ENCODE data around the gene SLC25A27.
"Not testable (repeated sequence)": the region's sequence is repeated elsewhere in the genome, so short reads cannot be mapped to it uniquely, and the experiment has no call there.

SLC25A27 gene

GRCh38 chr6:46652603-46653438 is at the start of gene SLC25A27, which contains the start of gene CYP39A1:
SLC25A27 (plus strand) TSS chr6:46652975; CDS start chr6:46653193, 218 bp downstream.
CYP39A1 (minus strand) TSS chr6:46652818; CDS start chr6:46652582, 236 bp downstream.
- peak; percentile 74 for DNase-seq

- no peak for DNase-seq
These were observed 47.5 kb upstream of the SLC25A27 start for GRCh38 chr6:46605091-46605797.

GRCh38 chr6:46606338-46606737 is 46.4 kb upstream of the SLC25A27 start:
- no peak for DNase-seq

DNA sequence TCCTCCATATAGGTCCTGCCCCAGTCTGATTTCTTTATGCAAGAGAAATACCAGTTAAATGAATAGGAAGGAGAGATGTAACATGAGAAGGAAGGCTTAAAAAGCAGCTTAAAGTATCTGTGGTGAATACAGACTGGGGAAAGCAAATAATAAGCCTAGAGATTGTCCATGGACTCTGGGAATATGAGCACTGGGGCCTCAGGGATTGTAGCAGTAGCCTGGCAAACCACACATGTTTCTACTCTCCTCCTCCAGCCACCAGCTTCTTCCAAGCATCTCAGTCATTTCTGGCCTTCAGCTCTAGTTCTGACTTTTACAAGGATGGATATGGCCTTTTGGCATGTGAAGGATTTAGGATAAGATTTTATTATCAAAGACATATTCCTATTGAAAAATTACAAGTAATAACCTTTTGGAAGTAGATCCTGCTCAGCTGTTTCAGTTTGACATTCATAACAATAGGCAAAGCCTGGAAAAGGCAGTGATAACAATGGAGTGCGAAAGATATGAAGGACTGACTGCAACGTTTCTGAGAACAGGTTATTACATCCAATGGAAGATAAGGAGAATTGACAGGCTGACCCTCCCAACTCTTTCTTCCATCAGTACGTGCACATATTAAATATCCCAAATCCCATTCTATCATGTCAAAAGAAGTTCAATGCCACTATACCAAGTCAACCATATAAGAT is 41.8 kb upstream of the SLC25A27 start:
- DNase-seq: no peak

- DNase-seq: no peak
These were observed 40.1 kb upstream of the SLC25A27 start for GRCh38 chr6:46612645-46613044.

DNA sequence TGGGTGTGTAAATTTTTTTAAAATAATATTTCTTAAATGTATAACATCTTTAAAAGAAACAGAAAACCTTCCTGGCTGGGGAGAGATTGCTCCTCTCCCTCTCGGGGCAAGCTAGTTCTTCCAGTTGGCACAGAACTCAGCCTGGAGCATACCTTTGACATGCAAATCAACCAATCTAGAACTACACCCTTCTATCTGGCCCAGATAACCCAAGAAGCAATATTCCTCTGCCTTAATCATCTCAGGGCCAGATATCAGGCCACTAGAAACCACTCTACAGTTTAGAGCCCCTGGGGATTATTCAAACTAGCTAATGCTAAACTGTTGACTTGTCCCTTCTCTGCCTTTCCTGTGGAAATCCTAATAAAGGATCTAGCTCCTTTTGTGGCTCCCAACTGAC is 34.0 kb upstream of the SLC25A27 start:
- DNase-seq: no peak

DNA sequence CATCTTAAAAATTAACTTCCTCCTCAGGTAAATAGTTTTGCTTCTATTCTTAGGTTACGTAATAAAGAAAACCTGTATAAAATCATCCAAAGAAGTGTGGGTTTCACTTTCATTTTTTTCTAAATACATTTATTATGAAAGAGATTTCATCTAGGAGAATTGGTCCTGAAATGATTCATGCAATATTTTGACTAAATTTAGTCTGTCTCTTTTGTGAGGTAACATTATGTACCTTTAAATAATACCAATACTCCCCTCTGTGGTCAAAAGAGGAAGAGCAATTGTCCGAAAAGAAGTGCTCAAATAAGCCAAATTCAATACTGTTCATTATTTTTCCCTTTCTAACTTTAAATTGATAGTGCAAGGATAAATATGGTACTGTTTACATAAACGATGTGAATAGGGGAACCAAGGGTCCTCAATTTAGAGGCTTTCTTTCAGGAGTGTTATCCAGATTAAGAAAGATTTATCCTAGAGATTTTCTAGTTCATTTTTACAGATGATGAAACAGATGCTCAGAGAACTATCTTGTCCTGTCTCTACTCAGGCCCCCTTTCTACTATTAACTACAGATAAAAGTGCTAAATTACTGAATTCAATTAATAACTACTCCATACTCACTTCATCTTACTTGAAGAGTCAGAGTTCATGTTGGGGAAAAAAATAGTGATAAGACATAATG is 26.4 kb upstream of the SLC25A27 start:
- peak; percentile 23 for DNase-seq

DNA sequence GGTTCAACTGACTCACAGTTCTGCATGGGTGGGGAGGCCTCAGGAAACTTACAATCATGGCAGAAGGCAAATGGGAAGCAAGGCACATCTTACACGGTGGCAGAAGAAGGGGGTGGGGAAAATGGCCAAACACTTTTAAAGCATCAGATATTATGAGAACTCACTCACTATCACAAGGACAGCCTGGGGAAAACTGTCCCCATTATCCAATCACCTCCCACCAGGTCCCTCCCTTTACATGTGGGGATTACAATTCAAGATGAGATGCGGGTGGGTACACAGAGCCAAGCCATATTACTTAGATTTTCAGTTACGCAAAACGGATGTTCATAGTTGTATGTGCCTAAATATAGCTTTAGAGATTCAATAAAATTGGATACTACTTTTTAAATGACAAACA is 25.8 kb upstream of the SLC25A27 start:
- no peak for DNase-seq

DNA sequence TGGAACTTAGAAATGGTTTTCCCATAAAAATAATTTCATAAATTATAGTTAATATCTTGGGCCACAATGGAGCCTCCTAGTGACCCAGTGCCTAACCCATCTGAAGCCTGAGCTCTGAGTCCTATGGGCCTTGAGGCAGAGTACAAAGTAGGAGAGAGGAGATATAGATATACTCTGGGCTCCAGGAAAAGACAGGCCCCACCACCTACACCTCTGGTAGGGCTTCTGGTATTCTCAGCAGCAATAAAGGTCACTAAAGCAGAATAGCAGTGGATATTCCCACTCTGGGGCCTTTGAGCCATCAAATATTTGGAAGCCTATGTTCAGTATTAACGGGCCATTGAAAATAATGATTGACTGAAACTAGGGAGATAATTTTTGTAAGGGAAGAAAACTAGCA is 24.3 kb upstream of the SLC25A27 start:
- no peak for DNase-seq

GRCh38 chr6:46628976-46629375 is 23.8 kb upstream of the SLC25A27 start:
- no peak for DNase-seq

GRCh38 chr6:46629691-46630090 is 23.1 kb upstream of the SLC25A27 start:
- DNase-seq: no peak

GRCh38 chr6:46632053-46632452 is 20.7 kb upstream of the SLC25A27 start:
- DNase-seq: no peak

- DNase-seq: no peak
These were observed 17.3 kb upstream of the SLC25A27 start for GRCh38 chr6:46635462-46635861.

GRCh38 chr6:46637145-46637544 is 15.6 kb upstream of the SLC25A27 start:
- no peak for DNase-seq

DNA sequence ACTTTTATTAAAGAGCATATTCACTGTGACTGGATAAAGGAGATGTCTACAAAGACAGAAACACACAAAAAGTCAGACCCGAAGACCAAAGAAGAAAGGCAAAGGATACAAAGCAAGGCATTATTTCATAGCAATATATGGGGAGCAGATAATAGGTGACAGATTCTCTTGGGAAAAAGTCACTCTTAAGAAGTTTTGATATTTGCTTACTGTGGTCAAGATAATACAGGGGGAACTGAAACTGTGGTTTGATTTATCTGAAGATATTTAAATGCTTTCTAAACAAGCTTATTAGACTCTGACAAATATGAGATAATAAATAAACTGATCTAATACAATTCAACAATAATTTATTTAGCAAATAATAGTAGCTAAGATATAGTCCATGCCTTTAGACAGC is 14.8 kb upstream of the SLC25A27 start:
- DNase-seq: no peak

GRCh38 chr6:46638650-46639049 is 14.1 kb upstream of the SLC25A27 start:
- DNase-seq: no peak

DNA sequence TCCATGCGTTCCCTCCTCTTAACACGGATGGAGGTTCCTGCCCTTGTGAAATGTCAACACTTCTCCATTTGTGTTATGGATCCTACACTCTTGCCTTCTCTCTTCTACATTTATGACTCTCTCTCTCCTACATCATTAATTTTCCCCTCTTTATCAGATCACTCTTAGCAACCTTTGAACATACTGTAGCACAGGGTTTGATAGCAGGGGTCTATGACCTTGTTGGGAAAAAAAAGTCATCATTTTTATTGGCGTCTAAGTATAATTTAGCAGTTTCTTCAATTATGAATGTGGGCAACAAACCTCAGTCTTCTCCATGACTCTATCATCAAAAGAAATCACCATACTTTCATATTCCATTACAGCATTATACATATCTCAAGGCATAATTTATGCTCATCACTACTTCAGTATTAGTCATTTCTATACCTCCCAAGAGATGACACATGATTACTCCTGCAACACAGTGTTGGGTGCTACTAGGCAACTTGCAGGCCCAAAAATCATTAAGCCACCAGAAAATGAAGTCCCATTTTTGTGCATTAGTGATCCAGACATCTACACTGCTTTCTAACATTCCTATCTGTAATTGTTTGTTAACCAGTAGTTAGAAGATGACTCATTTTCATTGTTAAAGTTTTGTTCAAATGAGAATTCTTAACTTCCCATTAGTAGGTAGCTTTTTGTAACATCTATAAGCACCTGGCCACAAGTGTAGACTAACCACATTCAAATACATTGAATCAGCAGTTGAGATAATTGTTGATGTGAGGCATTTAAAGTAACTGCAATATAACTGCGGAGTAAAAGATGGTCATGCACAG is 9.6 kb upstream of the SLC25A27 start:
- DNase-seq: no peak

DNA sequence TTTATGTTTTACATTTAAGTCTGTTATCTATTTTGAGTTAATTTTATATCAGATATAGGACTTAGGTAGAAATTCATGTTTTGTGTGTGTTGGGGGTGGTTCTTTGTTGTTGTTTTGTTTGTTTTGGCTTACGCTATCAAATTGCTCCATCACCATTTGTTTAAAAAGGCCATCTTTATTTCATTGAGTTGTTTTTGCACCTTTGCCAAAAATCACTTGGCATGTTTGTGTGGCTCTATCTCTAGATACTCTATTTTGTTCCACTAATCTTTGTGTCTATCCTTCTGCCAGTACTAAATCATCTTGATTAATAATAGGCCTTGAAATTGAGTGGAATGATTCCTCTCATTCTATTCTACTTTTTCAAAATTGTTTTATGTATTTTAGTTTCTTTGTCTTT is 7.5 kb upstream of the SLC25A27 start:
- peak; percentile 14 for DNase-seq

DNA sequence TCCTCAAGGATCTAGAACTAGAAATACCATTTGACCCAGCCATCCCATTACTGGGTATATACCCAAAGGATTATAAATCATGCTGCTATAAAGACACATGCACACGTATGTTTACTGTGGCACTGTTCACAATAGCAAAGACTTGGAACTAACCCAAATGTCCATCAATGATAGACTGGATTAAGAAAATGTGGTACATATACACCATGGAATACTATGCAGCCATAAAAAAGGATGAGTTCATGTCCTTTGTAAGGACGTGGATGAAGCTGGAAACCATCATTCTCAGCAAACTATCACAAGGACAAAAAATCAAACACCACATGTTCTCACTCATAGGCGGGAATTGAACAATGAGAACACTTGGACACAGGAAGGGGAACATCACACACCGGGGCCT is 4.7 kb upstream of the SLC25A27 start:
- DNase-seq: not testable (repeated sequence)

- no peak for DNase-seq
These were observed 3.8 kb upstream of the SLC25A27 start for GRCh38 chr6:46648869-46649492.

- DNase-seq: no peak
These were observed 1.8 kb upstream of the SLC25A27 start for GRCh38 chr6:46651006-46651405.

DNA sequence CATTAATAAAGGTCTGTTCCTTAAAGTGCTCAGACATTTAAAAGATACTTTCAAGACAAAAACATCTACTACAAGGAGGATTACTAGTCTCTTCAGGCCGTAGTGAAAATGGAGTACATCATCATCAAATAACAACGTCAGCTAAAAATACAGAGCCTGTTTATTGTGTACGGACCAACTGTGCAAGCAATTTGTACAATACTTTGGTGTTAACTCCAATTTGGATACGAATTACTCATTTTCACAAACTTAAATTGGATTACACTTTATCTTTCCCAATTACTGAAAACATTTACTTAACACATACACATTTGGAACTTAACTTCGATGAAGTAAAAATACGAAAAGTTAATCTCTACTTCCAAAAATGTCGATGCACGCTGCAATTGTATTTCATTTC is 959 bp upstream of the SLC25A27 start:
- no peak for DNase-seq
